ENCODE measurements around the gene DAAM2.

DAAM2 gene

DNA sequence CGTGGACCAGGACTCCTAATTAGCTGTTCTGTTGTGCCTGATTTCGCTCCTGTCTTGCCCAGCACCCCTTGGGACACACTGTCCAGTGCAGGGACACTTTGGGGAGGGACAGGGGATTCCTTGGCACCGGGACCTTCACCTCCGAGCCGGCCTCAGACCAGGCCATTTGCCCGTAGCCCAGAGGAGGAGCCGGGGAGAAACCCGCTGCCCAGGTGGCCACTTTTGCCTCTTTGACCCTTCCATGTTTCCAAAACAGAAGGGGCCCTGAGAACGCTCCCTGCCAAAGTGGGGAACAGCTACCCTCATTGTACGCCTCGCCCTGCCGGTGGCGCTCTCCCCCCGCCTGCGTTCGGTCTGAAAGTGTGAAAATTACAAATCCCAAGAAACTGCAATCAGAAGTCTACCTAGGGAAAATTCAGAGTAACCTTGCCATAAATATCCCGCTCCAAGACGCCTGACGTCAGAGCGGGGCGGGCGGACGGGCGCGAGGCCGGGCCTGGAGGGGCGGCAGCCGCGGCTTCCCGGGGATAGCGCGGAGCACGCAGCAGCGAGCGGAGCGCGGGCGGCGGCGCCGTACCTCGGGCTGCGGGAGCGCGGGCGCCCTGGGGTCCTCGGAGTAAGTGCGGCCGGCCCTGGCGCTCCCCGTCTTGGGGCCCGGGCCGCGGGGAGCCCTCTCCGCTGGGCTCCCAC, at the start of gene DAAM2:
Gene DAAM2 (plus strand): TSS at position 527 of the 690 bp plus-strand sequence. CDS start 63,927 bp downstream, outside the sequence.
- in situ Hi-C loops (cut with MboI; ENCODE audit: low sequenced_read_pairs), result no loop called here

DNA sequence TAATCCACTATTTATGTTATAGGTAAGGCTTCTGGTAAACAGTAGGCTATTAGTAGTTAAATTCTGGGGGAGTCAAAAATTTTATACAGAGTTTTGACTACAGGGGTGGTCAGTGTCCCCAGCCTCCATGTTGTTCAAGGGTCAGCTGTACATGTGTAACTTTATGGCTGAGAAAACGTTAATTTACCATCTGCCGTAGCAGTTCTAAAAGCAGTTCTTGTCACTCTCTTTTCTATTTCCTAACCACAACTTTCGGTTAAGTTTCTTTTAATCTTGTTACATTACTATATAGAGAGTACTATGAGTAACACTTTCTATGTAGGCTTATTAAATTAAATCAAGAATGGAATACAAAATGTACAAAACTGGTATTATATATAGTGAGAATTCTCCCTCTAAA, 45.4 kb upstream of the DAAM2 start:
- in situ Hi-C loops (cut with MboI; ENCODE audit: low sequenced_read_pairs), result no loop called here

DNA sequence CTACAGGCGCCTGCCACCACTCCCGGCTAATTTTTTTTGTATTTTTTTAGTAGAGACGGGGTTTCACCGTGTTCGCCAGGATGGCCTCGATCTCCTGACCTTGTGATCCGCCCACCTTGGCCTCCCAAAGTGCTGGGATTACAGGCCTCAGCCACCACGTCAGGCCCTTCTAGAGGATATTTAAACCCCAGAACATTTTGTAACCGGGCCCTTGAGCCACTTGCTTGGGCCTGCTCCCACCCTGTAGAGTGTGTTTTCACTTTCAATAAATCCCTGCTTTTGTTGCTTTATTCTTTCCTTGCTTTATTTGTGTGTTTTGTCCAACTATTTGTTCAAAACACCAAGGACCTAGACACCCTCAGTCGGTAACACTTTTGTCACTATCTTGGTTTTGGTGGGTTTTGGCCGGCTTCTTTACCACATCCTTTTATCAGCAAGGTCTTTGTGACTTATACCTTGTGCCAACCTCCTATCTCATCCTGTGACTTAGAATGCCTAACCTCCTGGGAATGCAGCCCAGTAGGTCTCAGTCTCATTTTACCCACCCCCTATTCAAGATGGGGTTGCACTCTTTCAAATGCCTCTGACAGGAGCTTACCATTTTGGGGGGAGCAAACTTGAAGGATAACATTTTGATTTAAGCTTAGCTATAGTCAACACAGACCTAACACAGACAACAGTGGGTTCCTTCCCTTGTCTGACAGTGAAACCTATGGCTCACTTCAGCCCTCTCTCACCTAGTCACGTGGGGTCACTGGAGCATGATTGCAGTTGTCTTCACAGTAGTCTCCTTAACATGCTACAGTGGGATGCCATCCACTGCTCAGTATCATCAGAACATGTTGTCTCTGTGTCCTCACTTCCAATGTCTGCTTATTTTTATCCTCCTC, 39.1 kb upstream of the DAAM2 start:
- in situ Hi-C loops (cut with MboI; ENCODE audit: low sequenced_read_pairs), result no loop called here

DNA sequence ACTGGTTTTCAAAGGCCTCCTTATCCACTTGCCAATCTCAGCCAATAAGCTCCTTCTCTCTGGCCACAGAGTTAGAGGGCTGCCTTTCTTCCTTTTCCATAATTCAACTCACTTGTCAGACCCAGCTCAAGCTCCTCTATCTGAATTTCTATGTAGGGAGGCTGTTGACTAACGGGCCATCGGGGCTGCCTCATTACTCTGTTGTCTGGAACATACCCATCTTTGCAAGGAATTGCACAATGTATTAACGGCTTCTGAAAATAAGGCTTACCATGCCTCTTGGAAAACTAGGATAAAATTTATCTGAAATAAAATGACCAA, 38.5 kb upstream of the DAAM2 start:
- in situ Hi-C loops (cut with MboI; ENCODE audit: low sequenced_read_pairs), result no loop called here

DNA sequence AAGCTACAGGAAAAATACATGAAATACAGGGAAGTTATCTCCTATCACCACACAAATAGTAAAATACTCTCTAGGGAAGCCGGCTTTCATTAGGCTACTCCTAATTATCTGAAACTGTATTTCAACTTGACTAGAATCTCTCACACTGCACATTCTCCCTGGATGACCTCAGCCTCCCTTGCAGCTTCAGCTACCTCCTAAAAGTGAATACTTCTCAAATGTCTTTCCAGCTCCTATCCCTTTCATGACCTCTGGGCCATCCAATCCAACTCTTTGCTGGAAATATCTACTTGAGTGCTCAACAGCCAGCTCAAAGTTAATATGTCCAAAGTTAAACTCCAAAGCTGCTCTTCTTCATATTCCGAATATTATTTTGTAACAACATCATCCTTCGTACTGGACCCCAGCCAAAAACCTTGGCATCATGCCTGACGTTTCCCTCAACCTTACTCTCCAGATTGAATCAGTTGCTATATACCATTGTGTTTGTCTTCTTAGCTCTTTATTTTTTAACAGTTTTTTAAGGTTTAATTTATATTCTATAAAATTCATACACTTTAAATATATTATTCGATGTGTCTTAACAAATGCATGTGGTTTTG, 37.6 kb upstream of the DAAM2 start:
- in situ Hi-C loops (cut with MboI; ENCODE audit: low sequenced_read_pairs), result no loop called here

DNA sequence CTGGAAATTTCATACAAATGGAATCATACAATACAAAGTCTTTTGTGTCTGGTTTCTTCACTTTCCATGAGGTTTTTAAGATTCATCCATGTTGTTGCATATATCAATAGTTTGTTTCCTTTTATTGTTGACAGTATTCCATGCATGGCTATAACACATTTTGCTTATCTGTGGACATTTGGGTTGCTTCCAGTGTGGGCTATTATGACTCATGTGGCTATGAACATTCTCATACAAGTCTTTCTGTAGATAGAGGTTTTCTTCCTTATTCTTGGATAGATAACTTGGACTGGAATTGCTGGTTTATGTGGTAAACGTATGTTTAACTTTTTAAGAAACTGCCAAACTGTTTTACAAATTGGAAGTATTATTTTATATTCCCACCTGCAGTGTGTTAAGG, 36.9 kb upstream of the DAAM2 start:
- in situ Hi-C loops (cut with MboI; ENCODE audit: low sequenced_read_pairs), result no loop called here

DNA sequence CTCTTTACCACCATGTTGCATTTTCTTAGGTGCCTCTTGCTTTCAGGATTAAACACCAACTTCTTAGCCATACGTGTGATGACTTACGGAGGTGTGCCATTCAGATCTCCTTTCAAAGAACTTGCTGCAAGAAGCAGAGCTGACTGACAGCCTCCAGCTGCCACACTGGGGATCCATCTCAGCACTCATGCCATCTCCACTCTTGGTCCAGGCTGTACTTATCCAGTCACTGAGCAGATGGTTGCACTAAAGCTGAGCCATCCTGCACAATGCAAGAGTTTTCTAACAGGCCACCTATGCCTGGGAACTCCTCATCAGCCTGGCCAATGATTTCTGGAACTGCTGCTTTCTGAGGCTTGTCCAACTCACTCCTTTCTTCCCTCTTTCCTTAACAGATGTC, 35.6 kb upstream of the DAAM2 start:
- in situ Hi-C loops (cut with MboI; ENCODE audit: low sequenced_read_pairs), result no loop called here

DNA sequence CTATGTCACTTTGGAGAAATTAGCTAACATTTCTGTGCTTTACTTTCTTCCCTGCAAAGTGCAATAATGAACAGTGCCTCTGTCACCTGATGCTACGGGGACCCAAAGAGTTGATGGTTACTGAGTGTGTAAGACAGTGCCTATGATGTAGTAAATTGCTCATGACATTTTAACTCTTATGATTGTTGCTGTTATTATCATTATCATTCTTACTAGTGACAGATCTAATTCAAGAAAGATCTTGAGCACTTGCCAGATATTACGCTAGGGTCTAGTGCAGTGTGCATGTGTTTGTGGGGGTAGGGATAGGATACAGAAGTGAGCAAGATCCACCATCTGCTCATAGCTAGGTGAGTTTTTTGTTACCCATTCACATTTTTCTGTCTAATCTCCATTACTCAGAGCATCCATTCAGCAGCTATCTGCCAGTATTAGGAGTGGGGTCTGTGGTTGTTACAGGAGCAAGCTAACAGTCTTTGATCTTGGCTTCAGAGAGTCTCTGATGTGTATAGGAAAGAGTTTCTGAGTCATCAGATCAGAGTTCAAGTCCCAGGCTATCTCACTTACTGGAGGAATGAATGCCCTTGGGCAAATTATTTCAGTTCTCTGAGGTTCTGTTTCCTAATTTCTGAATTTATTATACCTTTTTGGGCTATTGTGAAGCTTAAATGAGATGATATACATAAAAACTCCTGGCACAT, 33.1 kb upstream of the DAAM2 start:
- in situ Hi-C loops (cut with MboI; ENCODE audit: low sequenced_read_pairs), result no loop called here

DNA sequence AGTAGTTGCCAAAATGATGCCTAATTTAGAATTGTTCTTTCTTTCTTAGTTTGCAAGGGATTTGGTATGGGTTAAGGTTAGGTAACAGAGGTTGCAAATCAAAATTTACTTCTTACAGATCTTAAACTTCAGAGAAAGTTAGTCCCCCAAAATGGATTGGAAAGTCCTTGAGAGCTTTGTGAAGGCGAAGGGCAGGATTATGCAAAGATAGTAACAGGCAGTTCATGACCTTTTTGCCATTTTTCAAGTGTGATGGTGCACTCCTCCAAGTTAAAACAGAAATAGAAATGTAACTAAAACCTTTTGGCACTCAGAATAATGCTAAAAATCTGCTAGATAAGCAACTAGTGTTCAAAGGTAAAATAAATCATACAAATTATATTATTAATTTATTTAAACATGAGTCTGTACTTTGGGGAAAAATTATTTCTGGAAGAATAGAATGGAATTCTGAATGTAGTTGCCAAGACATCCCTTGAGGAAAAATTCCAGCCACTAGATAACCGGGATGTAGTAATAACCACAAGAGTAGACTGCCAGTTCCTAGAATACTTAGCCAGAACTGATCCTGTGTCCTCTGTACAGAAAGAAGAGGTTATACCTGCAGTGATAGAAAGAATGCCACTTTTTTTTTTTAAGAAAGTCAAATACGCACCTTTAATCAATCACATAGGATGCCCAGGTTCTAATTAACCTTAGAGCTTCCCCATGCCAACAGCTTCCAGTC, 31.8 kb upstream of the DAAM2 start:
- in situ Hi-C loops (cut with MboI; ENCODE audit: low sequenced_read_pairs), result no loop called here

DNA sequence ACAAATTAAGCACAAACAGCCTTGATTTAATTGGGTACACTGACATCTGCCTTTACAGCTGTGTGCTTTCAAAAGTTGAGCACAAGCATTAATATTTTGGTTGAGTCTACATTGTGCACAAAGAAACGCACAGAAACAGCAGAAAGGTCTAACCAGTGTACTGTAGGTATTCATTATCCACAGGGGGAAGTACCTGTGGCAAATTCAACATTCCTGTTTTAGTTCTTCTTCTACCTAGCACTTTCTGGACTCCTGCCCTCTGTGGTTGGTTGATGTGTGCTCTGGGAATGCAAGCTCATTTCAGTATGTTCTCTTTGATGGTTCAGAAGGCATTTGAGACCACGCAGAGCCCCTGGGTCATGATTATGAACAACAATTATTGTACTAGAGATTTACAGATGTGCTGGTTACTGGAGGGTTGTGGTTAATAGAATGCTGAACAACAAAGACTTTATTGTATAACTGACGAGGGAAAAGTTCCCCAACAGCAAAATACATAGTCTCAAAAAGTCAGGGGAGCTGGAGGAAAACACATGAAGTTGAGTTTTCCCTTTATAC, 26.6 kb upstream of the DAAM2 start:
- in situ Hi-C loops (cut with MboI; ENCODE audit: low sequenced_read_pairs), result no loop called here

DNA sequence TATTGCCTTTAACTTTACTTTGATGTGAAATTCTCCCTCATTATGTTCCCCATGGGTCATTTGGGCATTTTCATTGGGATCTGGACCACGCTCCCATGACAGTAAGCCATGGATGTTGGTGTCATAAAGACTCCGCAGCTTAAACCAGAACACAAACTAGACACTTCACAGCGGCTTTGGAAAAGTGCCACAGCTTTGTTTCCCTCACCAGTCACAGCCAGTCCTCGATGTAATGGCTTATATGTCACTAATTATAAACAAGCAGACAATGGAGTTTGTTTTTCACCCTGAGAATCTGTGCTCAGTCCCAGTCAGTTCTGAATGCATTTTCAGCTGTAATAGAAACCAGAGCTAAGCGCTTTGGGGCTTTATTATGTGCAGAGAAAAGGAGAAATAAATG, 23.2 kb upstream of the DAAM2 start:
- in situ Hi-C loops (cut with MboI; ENCODE audit: low sequenced_read_pairs), result no loop called here

DNA sequence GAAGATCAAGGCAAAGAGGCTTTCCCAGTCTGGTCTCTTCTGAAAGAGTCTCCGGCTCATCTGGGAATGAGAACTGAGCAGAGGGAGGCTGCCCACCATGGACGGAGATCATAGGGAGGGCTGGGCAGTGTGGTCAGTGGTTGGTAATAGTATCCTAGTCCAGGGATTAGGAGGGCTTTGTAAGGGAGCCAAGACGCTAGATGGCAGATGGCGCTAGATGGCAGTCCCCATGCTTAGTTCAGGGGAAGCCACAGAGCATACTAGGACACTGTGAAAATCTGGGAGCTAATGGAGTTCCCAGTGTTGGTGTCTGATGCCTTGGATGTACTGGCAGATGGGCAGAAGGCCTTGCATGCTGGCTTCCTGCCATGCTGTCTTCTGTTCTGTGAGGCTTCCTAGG, 21.7 kb upstream of the DAAM2 start:
- in situ Hi-C loops (cut with MboI; ENCODE audit: low sequenced_read_pairs), result no loop called here

DNA sequence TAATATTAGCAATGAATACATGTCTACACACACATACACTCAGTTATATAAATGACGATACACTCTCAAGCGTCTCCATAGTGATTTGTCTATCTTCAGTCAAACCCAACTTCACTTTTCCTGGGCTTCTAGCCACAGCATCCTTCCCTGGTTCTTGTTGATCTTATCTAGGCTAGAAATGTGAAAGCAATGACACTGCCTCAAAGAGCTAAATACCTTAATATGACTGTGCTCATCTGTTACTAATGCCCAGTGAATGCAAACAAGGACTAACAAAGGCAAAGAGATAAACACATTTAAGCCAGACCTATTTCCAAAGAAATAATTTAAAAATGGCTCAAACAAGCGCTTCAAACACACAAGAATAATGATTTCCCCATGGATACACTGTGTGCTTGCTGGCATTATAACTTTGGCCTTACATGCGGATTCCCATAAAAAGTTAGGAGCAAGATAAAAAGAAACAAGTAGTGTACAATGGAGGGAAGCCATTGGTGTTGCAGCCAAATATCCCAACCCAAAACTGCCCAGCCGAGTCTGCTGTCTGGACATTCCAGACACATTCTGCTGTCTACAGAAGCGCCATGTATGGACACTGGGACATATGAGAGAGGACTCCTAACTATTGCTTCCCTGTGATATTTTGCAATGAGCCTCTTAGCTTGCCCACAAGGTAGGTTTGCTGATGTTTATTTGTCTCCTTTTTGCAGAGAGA, 19.5 kb upstream of the DAAM2 start:
- in situ Hi-C loops (cut with MboI; ENCODE audit: low sequenced_read_pairs), result no loop called here

DNA sequence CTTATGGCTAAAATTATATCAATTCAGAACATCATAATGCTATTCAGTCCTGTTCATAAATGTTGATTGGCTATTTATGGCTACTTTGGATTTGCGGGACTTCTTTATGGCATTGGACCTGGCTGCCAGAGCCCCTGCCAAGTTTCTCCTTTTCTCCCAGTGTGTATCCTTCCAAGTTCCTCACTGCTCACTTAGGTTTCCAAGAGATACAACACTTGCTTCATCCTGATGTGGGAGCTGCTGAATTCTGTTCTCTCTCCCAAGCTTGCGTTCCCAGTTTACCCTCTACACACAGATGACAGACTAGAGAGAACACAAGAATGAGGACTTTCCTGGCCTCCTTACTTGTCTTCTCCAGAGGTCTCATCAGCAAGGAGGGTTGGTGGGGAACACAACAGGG, 18.4 kb upstream of the DAAM2 start:
- in situ Hi-C loops (cut with MboI; ENCODE audit: low sequenced_read_pairs), result no loop called here

DNA sequence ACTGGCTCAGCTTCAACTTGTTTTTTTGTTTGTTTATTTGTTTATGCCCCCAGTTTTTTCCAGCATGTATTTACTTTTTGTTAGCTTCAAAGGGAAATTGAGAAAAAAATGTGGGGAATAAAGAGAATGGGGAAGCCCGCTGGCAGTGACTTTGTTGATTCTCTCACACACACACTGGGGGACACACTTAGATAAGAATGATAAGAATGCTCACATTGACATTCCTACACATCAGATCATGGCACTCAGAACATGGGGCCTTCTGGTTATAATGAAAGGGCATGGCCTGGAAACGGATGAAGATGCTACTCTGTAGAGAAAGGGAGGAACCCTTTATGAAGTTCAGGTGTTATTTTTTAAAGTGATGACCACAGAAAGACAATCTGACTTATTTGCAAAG, 15.6 kb upstream of the DAAM2 start:
- in situ Hi-C loops (cut with MboI; ENCODE audit: low sequenced_read_pairs), result no loop called here

DNA sequence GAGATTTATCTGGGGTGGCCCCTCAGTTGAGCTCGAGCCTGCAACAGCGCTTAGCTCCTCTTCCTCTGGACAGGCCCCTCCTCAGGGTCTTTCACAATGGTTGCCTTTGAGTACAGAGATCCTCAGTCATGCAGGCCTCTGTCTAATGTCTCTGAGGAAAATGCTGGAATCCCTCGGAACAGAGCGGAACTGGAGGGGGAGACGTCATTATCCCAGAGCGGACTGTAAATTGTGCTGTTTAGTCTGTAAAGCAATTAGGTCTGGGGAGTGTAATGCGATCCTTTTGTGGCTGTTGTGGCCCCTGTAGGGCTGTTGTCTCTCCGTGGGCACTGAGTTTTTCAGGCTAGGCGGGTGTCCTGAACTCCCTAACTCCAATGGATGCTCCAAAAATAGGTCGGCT, 15.0 kb upstream of the DAAM2 start:
- in situ Hi-C loops (cut with MboI; ENCODE audit: low sequenced_read_pairs), result no loop called here

DNA sequence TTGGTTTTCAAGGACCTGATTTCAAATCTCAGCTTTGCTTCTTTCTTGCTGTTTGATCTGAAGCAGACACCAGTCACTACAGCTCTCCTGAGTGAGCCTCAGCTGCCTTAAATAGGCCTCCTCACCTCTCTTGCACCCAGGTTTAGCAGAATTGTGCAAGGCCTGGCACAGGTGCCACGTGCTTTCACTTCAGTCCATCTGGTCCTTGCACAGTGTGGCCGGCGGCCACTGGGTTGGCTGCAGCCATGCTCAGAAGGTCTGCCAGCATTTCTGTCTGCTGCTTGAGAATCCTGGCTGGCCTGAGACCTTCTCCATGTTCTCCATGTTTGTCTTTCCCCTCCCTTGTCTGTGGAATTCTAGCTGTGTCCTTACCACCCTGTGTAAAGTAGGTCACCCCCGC, 14.5 kb upstream of the DAAM2 start:
- in situ Hi-C loops (cut with MboI; ENCODE audit: low sequenced_read_pairs), result no loop called here

DNA sequence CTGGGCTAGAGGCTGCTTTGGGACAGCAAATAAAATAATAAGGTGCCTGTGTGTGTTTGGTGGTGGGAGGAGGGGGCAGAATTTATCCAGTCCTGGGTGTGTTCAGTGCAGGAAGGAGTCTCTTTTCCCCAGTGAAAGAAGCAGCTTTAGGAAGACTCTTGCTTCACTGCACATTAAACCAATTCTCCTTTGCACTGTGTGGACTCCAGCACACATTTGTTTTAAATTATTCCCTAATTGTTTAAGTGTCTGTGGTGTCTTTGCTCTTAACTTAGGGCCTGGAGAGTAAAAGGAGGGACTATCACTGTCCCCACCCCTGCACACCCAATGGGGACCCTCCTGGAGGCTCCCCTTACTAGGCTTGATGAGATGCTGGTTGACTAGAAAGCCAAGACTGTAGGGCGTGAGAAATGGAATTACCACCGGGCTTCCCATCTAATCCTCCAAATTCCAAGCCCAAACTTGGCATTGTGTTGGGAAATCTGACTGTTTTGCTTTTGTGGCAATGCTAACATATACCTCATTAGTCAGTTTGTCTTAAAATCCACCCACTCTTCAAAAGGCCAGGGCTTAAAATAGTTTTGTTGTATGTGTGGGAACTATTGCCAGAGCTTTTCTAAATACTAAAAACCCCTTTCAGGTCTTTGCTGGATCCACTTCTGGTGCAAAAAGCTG, 13.5 kb upstream of the DAAM2 start:
- in situ Hi-C loops (cut with MboI; ENCODE audit: low sequenced_read_pairs), result no loop called here

DNA sequence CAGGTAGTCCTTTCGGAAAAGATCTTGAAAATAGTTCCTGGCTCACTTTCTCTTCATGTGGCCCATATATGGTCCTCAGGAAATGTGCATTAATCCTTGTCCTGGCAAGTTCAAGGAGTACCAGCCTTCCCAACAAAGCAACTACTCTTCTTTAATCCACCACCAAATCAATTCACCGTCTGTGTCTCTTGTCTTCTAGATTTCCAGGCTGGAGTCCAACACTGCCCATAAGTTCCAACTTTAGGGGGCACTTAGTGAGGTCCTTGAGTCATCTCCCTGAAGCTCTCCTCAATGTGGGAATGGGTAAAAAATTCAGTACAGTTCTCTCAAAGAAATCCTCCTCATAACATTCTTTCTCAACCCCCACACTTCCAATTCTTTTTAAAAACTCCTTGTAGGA, 6.9 kb upstream of the DAAM2 start:
- in situ Hi-C loops (cut with MboI; ENCODE audit: low sequenced_read_pairs), result no loop called here

Measured in HL-60/S4 treated with retinoic acid at 250 ng/mL for 4 days and 3 days (cell line).